WI38 (cell line): ENCODE measurements around the gene SLC26A5.
A peak's percentile ranks its signal among the peaks of the same experiment; 100 is the strongest.
"Not testable (repeated sequence)": the region's sequence is repeated elsewhere in the genome, so short reads cannot be mapped to it uniquely, and the experiment has no call there.

Experiments used
- H3K4me3 ChIP-seq: 2 replicates; pipeline ENCODE4 v1.5.1; 2011; ENCODE audit warnings: low read depth, mild to moderate bottlenecking, control low read depth, low read length
- TF ChIP-seq, protein P1 (sequence below): IDR thresholded peaks from 2 replicates; pipeline ENCODE4 v1.5.1; 2012; ENCODE audit warnings: low read depth, mild to moderate bottlenecking, control low read depth, low read length

Gene SLC26A5, protein sequence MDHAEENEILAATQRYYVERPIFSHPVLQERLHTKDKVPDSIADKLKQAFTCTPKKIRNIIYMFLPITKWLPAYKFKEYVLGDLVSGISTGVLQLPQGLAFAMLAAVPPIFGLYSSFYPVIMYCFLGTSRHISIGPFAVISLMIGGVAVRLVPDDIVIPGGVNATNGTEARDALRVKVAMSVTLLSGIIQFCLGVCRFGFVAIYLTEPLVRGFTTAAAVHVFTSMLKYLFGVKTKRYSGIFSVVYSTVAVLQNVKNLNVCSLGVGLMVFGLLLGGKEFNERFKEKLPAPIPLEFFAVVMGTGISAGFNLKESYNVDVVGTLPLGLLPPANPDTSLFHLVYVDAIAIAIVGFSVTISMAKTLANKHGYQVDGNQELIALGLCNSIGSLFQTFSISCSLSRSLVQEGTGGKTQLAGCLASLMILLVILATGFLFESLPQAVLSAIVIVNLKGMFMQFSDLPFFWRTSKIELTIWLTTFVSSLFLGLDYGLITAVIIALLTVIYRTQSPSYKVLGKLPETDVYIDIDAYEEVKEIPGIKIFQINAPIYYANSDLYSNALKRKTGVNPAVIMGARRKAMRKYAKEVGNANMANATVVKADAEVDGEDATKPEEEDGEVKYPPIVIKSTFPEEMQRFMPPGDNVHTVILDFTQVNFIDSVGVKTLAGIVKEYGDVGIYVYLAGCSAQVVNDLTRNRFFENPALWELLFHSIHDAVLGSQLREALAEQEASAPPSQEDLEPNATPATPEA

DNA sequence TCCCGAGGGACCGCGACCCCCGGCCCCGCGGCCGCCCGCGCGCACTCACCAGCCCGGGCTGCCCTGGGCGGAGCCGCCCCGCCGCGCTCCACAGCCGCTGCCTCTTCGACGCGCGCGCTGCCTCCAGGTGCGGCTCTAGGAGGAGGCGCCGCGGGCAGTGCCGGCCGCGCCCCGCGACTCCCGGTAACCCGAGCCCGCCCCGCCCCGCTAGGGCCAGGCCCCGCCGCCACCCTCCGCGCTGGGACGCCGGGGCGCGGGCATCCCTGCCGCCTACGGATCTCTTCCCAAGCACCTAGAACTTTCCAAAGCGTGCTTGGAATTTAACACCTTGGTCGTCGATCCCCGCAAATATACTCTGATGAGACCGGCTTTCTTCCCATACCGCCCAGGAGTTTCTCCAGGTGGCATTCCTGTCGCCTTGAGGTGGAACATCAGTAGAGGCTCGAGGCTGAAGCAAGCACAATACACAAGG, at the start of gene SLC26A5:
TSS of gene SLC26A5 (minus strand) at position 159 of the 472 bp plus-strand sequence. CDS start 24,693 bp downstream, outside the sequence.
- peak within 1 kb of the TSS; percentile 13 for H3K4me3 ChIP-seq
- TF ChIP-seq, protein P1, sequence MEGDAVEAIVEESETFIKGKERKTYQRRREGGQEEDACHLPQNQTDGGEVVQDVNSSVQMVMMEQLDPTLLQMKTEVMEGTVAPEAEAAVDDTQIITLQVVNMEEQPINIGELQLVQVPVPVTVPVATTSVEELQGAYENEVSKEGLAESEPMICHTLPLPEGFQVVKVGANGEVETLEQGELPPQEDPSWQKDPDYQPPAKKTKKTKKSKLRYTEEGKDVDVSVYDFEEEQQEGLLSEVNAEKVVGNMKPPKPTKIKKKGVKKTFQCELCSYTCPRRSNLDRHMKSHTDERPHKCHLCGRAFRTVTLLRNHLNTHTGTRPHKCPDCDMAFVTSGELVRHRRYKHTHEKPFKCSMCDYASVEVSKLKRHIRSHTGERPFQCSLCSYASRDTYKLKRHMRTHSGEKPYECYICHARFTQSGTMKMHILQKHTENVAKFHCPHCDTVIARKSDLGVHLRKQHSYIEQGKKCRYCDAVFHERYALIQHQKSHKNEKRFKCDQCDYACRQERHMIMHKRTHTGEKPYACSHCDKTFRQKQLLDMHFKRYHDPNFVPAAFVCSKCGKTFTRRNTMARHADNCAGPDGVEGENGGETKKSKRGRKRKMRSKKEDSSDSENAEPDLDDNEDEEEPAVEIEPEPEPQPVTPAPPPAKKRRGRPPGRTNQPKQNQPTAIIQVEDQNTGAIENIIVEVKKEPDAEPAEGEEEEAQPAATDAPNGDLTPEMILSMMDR = no peak

DNA sequence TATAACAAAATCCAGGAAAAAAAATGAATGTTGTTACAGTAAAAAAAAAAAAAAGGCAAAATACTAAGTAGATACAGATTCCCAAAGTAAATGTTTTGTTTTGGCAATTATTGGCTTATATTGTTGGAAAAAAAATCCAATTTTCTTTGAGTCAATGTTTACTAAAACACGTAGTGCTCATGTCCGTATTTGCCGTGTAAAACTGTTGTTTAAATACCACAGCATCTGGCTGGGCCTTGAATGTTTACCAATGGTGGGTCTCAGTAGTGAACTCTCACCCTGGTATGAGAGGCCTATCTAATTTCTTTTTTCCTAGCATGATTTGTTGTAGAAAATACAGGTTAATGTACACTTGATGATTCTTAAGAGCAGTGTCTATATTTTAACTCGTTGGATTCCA, 41.4 kb upstream of the SLC26A5 start:
- TF ChIP-seq, protein P1 = no peak

DNA sequence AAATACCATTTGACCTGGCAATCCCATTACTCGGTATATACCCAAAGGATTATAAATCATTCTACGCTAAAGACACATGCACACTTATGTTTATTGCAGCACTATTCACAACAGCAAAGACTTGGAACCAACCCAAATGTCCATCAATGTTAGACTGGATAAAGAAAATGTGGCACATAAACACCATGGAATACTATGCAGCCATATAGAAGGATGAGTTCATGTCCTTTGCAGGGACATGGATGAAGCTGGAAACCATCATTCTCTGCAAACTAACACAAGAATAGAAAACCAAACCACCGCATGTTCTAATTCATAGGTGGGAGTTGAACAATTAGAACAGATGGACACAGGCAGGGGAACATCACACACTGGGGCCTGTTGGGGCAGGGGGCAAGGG, 40.9 kb upstream of the SLC26A5 start:
- not testable (repeated sequence) for H3K4me3 ChIP-seq

More for the DNA sequence above, 41.4 kb upstream of the SLC26A5 start:
- H3K4me3 ChIP-seq = no peak overlapping the region

DNA sequence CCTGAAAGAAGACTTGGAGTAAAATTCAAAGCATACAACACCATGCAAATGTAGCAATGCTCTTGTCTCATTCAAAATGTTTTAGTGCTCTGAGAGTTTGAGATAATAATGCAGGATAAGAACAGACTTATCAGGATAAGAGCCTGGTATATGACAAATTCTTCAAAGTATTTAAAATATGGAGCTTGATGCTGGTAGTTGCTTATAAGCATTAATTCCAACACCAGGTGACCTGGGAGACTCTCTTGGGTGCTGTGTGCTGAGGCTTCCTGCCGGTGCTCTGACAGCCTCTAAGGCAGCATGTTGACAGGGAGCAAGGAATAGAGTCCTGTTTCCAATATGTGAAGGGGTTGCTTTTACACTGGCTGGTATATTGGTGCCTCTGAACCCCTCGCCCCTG, 34.8 kb upstream of the SLC26A5 start:
- TF ChIP-seq, protein P1 = no peak
- H3K4me3 ChIP-seq = no peak overlapping the region

DNA sequence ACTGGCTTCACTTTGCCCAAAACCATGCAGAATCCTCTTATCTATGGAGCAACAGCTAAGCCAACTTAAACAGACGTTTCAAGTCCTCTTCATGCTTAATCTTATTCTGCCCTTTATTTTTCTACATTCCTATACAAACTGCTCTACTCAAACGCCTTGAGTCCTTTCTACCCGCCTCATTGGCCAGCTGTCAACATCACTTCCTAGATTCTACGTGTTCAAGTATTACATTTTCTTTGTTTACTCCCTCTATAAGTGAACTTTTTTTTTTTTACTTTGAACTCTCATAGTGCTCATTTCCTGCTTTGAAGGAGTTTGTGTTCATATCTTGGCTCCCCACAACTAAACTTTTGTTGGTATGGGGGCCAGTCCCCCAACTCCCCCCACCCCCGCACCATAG, 28.9 kb upstream of the SLC26A5 start:
- TF ChIP-seq, protein P1 = no peak

DNA sequence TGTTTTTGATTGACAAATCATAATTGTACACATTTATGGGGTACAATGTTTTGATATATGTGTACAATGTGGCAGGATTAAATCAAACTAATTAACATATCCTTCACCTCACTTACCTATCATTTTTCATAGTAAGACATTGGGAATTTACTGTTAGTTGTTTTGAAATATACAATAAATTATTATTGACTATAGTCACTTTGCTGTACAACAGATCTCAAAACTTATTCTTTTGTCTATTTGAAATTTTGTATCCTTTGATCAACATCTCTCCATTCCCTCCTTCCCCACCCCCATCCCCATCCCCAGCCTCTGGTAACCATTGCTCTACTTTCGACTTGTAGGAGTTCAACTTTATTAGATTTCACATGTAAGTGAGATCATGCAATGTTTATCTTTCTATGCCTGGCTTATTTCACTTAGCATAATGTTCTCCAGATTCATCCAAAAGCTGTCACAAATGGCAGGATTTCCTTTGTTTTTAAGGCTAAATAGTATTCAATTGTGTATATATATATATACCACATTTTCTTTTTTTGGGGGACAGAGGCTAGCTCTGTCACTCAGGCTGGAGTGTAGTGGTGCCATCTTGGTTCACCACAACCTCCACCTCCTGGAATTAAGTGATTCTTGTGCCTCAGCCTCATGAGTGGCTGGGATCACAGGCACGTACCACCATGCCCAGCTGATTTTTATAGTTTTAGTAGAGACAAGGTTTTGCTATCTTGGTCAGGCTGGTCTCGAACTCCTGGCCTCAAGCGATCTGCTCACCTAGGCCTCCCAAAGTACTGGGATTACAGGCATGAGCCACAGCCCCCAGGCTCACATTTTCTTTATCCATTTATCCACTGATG, 23.3 kb upstream of the SLC26A5 start:
- no peak overlapping the region for H3K4me3 ChIP-seq
- TF ChIP-seq, protein P1 = no peak

More for the DNA sequence above, 28.9 kb upstream of the SLC26A5 start:
- no peak overlapping the region for H3K4me3 ChIP-seq

DNA sequence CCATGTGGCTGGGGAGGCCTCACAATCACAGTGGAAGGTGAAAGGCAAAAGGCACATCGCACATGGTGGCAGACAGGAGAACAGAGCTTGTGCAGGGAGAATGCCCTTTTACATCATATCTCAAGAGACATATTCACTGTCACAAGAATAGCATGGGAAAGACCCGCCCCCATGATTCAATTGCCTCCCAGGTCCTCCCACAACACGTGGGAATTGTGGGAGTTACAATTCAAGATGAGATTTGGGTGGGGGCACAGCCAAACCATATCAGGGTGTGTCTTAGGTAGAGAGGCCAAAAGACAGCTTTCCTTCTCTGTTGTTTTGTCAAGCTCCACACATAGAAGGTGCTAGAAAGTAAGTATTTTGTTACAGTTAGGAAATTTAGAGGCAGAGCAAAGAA, 20.8 kb upstream of the SLC26A5 start:
- TF ChIP-seq, protein P1 = no peak
- H3K4me3 ChIP-seq = no peak overlapping the region
